Sigmoid colon (tissue), 4 donors: ENCODE data around the gene MXRA8.
A peak's percentile ranks its signal among the peaks of the same experiment; 100 is the strongest.

Source experiments
- EP300 ChIP-seq, 4 donors: sonication (generic); formaldehyde crosslinking; IDR thresholded peaks; one replicate each; pipeline ENCODE4 v1.6.1; 2017; ENCODE audit warnings: antibody characterized with exemption in 4 of 4
- POLR2A ChIP-seq, 2 donors: fragments of 450-650 bp; IDR thresholded peaks; one replicate each; pipeline ENCODE4 v1.6.1; 2016; ENCODE audit warnings: antibody characterized with exemption in 2 of 2, mild to moderate bottlenecking in 2 of 2, moderate library complexity in 2 of 2
- POLR2AphosphoS5 ChIP-seq, 4 donors: sonication (generic); formaldehyde crosslinking; IDR thresholded peaks; one replicate each; pipeline ENCODE4 v1.6.1; 2017; ENCODE audit warnings: antibody characterized with exemption in 4 of 4
- TF ChIP-seq, protein P1 (sequence below), 4 experiments: fragments of 450-650 bp in 3 of 4; fragments of 200-600 bp in 1 of 4; IDR thresholded peaks; one replicate each; pipeline ENCODE4 v1.5.1; 2016 to 2019; ENCODE audit warnings: antibody characterized with exemption in 4 of 4, mild to moderate bottlenecking in 3 of 4, moderate library complexity in 2 of 4

DNA sequence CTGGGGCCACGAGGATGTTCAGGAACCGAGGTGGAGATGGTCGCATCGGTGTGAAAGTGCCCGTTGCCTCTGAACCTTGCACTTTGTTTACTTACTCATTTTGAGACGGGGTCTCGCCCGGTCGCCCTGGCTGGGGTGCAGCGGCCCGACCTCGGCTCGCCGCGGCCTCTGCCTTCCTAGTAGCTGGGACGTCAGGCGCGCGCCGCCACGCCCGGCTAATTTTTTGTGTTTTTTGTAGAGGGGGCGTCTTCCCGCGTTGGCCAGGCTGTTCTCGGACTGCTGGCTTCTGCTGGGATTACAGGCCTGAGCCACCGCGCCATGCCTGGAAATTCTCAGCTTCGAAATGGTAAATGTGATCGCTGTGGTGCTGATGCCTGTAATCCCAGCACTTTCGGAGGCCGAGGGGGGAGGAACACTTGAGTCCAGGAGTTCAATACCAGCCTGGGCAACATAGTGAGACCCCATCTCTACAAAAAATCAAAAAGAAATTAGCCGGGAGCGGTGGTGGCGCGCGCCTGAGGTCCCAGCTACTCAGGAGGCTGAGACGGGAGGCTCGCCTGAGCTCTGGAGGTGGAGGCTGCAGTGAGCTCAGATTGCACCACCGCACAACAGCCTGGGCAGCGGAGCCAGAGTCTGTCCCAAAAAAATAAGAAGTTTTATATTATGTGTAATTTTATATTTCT is 49.4 kb upstream of the MXRA8 start:
- TF ChIP-seq, protein P1, sequence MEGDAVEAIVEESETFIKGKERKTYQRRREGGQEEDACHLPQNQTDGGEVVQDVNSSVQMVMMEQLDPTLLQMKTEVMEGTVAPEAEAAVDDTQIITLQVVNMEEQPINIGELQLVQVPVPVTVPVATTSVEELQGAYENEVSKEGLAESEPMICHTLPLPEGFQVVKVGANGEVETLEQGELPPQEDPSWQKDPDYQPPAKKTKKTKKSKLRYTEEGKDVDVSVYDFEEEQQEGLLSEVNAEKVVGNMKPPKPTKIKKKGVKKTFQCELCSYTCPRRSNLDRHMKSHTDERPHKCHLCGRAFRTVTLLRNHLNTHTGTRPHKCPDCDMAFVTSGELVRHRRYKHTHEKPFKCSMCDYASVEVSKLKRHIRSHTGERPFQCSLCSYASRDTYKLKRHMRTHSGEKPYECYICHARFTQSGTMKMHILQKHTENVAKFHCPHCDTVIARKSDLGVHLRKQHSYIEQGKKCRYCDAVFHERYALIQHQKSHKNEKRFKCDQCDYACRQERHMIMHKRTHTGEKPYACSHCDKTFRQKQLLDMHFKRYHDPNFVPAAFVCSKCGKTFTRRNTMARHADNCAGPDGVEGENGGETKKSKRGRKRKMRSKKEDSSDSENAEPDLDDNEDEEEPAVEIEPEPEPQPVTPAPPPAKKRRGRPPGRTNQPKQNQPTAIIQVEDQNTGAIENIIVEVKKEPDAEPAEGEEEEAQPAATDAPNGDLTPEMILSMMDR (IDR thresholded peaks at IDR 0.05): peak in 2 of 4 experiments; percentile 17 to 26
- TF ChIP-seq EP300 (IDR thresholded peaks at IDR 0.05): no peak
- no peak for TF ChIP-seq POLR2A (IDR thresholded peaks at IDR 0.05)
- TF ChIP-seq POLR2AphosphoS5 (IDR thresholded peaks at IDR 0.05): no peak
